OCI-LY1 (cell line): ENCODE results near the gene ACTR3C.

Experiments
- CTCF ChIP-seq: fragments of 200-600 bp; sonication (generic), shearing (Covaris generic); IDR thresholded peaks from 2 replicates; pipeline ENCODE4 v1.5.1; 2017; ENCODE audit warnings: mild to moderate bottlenecking, antibody characterized with exemption, low read length, moderate library complexity, mixed read lengths
- EZH2 ChIP-seq: fragments of 200-600 bp; sonication (generic), shearing (Covaris generic); IDR thresholded peaks from 2 replicates; pipeline ENCODE4 v1.8.0; 2017; ENCODE audit warnings: borderline replicate concordance, mixed run types, mild to moderate bottlenecking, antibody characterized with exemption, low read length, moderate library complexity, mixed read lengths

- TF ChIP-seq CTCF: no peak
- no peak for TF ChIP-seq EZH2
Observed at GRCh38 chr7:150360363-150361058, 37.2 kb upstream of the ACTR3C start.
